Prostate gland (tissue), 2 donors: Measurements from ENCODE around the gene VAPB. TPM values are rescaled to one million over a fixed set of nuclear protein-coding genes. Genes with fewer than 3 reads are reported as not detected.
"Not testable (repeated sequence)": the region's sequence is repeated elsewhere in the genome, so short reads cannot be mapped to it uniquely, and the experiment has no call there.

Experiments
- DNase-seq: peaks from one replicate; pipeline ENCODE4 v3.0.0-alpha.2; 2019; ENCODE audit warnings: low spot score
- H3K27ac ChIP-seq, 2 donors: fragments of 200-600 bp; sonication (generic); 2 replicates each; pipeline ENCODE4 v1.5.1; 2017 to 2019
- H3K27me3 ChIP-seq: fragments of 200-600 bp; sonication (generic); replicated peaks from 2 replicates; pipeline ENCODE4 v1.5.1; 2019; ENCODE audit not compliant: insufficient read depth
- H3K36me3 ChIP-seq, 2 donors: fragments of 200-600 bp; sonication (generic); 1 replicate in 1 of 2; 2 replicates in 1 of 2; pipeline versions ENCODE4 v1.5.1 to v1.8.1; 2017 to 2019
- H3K4me1 ChIP-seq: fragments of 200-600 bp; sonication (generic); replicated peaks from 2 replicates; pipeline ENCODE4 v1.5.1; 2019
- H3K4me3 ChIP-seq, 2 donors: fragments of 200-600 bp; sonication (generic); 2 replicates each; pipeline ENCODE4 v1.5.1; 2017 to 2019
- H3K9me3 ChIP-seq: fragments of 200-600 bp; sonication (generic); 2 replicates; pipeline ENCODE4 v1.5.1; 2017
- CTCF ChIP-seq, 4 experiments: fragments of 200-600 bp in 2 of 4; fragments of 450-650 bp in 2 of 4; sonication (generic) in 2 of 4; IDR thresholded peaks; 1 replicate in 3 of 4; 2 replicates in 1 of 4; pipeline ENCODE4 v1.5.1; 2016 to 2019; ENCODE audit warnings: antibody characterized with exemption in 4 of 4, mild to moderate bottlenecking in 2 of 4, moderate library complexity in 2 of 4
- POLR2A ChIP-seq: fragments of 450-650 bp; IDR thresholded peaks from one replicate; pipeline ENCODE4 v1.6.1; 2016; ENCODE audit warnings: antibody characterized with exemption, mild to moderate bottlenecking
- POLR2AphosphoS5 ChIP-seq: sonication (generic); formaldehyde crosslinking; IDR thresholded peaks from one replicate; pipeline ENCODE4 v1.6.1; 2017; ENCODE audit warnings: antibody characterized with exemption
- WGBS: methylation state at CpG from one replicate; pipeline ENCODE4 v1.1.5; 2018; 5-methylcytosine and 5-hydroxymethylcytosine counted together
- intact Hi-C: fragments of 100-400 bp; cut with DNase I; formaldehyde crosslinking; loops from one replicate; pipeline ENCODE4 v1.14.2; 2022
- total RNA-seq, 2 donors: library from RNA; depleted of rRNA; stranded (reverse); fragments of >200 nt; gene quantifications; one replicate each; pipeline ENCODE4 v1.1.0, GENCODE V29; 2016

The VAPB gene
- total RNA-seq, 2 donors from 2014 or later = 14.2 to 21.1 TPM

GRCh38 chr20:58421497-58421850 is 32.4 kb downstream of the VAPB start:
- Histone ChIP-seq H3K4me1 (no peaks in the 10 kb centered on the region), H3K27ac (no peak overlapping the region), H3K36me3 (no peaks in the 10 kb centered on the region), H3K9me3 (no peaks in the 10 kb centered on the region), H3K27me3 (no peaks in the 10 kb centered on the region), H3K4me3 (no peak overlapping the region)
- TF ChIP-seq POLR2A (no peak), CTCF (IDR thresholded peaks at IDR 0.05) (no peak), POLR2AphosphoS5 (no peak)
- intact Hi-C loops = no loop called here
- WGBS = 60% methylated on average over 1 of the region's 1 CpG
- no peak for DNase-seq

- Histone ChIP-seq H3K9me3 (no peaks in the 10 kb centered on the region), H3K36me3 (no peaks in the 10 kb centered on the region), H3K4me3 (no peak overlapping the region), H3K27me3 (no peaks in the 10 kb centered on the region), H3K27ac (no peak overlapping the region), H3K4me1 (no peaks in the 10 kb centered on the region)
- no peak for TF ChIP-seq POLR2A
- no peak for TF ChIP-seq POLR2AphosphoS5
- no peak for TF ChIP-seq CTCF (IDR thresholded peaks at IDR 0.05)
- no peak for DNase-seq
- 68% methylated on average over 6 of the region's 6 CpGs for WGBS
- intact Hi-C loops = no loop called here
Measured at GRCh38 chr20:58424218-58424969, 35.4 kb downstream of the VAPB start.

- H3K4me1 ChIP-seq, intact Hi-C loops, DNase-seq, H3K4me3 ChIP-seq, H3K27me3 ChIP-seq, H3K36me3 ChIP-seq, H3K27ac ChIP-seq, H3K9me3 ChIP-seq: not testable (repeated sequence)
- 87% methylated on average over 3 of the region's 3 CpGs for WGBS
Measured at GRCh38 chr20:58427571-58427970, 38.5 kb downstream of the VAPB start.

GRCh38 chr20:58428364-58428763 is 39.3 kb downstream of the VAPB start:
- H3K9me3 ChIP-seq = no peaks in the 10 kb centered on the region
- DNase-seq = no peak
- WGBS = 96% methylated on average over 2 of the region's 2 CpGs

GRCh38 chr20:58429303-58429702 is 40.3 kb downstream of the VAPB start:
- Histone ChIP-seq H3K27ac (no peak overlapping the region), H3K36me3 (no peaks in the 10 kb centered on the region), H3K4me1 (peaks cover 2% of the 10 kb centered on the region), H3K9me3 (no peaks in the 10 kb centered on the region), H3K4me3 (no peak overlapping the region), H3K27me3 (no peaks in the 10 kb centered on the region)
- WGBS = 97% methylated on average over 7 of the region's 7 CpGs
- TF ChIP-seq POLR2AphosphoS5 (no peak), CTCF (IDR thresholded peaks at IDR 0.05) (no peak), POLR2A (no peak)
- intact Hi-C loops = no loop called here
- DNase-seq = no peak

More at GRCh38 chr20:58428364-58428763, 39.3 kb downstream of the VAPB start:
- Histone ChIP-seq H3K4me3 (no peak overlapping the region), H3K36me3 (no peaks in the 10 kb centered on the region), H3K27ac (no peak overlapping the region), H3K4me1 (peaks cover 1% of the 10 kb centered on the region), H3K27me3 (no peaks in the 10 kb centered on the region)
- TF ChIP-seq CTCF (IDR thresholded peaks at IDR 0.05) (no peak), POLR2AphosphoS5 (no peak), POLR2A (no peak)
- intact Hi-C loops = no loop called here
